Right ventricle myocardium inferior (tissue), 1 donor: ENCODE measurements around the gene VPS35. TPM values are rescaled to one million over a fixed set of nuclear protein-coding genes. Genes with fewer than 3 reads are reported as not detected.

Source experiments
- ATAC-seq: fragments of 200-7000 bp; cut with Tn5 transposase; one replicate; pipeline ENCODE4 v1.9.1; 2020; ENCODE audit warnings: mild to moderate bottlenecking, moderate library complexity
- DNase-seq: peaks from one replicate; pipeline ENCODE4 v3.0.0; 2021; ENCODE audit errors: missing footprints
- intact Hi-C: fragments of 100-400 bp; cut with DNase I; formaldehyde crosslinking; loops from one replicate; pipeline ENCODE4 v1.11.0; 2022
- total RNA-seq: library from RNA; stranded (reverse); fragmentation: NEBNext Ultra II Directional; extraction: Animal tissue kit (Norgen Biotek cat#: 25700); gene quantifications from one replicate; pipeline ENCODE4 v1.2.1, GENCODE V29; 2021
- donor health status: DM: no; HTN: yes; CAD: no; lungs with severe emphysema.

Gene VPS35
- total RNA-seq, 1 donor from 2014 or later: 86.9 TPM

- ATAC-seq: peak; percentile 79
- intact Hi-C loops: loop anchor here (1.0 kb wide), 1 partner anchor 41 kb away; no protein-coding TSS in a partner anchor
Observed at GRCh38 chr16:46715769-46716305, 26.9 kb upstream of the VPS35 start.

DNA sequence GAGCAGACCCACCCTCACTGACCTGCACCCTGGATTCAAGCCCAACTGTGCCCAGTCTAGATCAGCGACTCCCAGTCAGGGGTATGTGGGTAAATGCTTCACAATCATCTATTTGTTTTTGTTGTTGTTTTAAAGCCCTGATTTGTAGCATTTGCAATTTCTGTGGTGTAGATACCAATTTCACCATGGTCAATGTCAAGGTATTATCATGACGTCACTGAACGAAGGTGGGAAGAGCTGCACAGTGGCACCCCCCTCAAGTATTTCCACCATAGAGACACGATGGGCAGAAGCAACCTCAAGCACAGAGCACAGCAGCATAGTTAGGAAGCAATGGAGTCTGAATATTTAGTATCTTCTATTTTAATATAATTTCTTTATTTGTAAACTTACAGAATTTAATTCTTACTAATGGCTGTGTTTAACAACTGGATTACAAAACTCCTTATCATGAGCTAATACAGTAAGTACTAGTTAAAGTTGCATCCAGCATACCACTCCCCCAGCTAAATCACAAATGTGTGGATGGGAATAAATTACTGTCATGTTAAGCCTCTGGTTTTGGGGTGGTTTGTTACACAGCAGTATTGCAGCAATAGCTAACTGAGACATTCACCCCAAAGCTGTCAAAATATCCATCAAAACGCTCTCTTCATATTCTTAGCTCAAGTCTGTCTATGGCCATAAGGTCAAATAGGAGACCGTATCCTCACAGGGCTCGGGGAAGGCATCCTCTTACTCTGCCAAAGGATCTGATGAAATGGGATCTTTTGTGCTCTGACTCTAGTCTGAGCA, 26.0 kb upstream of the VPS35 start:
- no peak for DNase-seq
- no peak for ATAC-seq
- intact Hi-C loops: no loop called here

More at GRCh38 chr16:46715769-46716305, 26.9 kb upstream of the VPS35 start:
- peak; percentile 82 for DNase-seq

DNA sequence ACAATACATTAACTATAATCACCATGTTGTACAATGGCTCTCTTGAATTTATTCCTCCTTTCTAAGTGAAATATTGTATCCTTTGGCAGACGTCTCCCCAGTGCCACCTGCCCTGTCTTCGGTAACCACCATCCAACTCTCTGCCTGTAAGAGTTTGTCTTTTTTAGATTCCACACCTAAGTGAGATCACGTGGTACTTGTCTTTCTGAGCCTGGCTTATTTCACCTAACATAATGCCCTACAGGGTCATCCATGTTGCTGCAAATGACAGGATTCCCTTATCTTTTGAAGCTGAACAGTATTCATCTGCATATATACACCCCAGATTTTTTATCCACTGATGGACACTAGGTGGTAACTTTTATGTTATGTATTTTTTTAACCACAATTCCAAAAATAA, 24.7 kb upstream of the VPS35 start:
- ATAC-seq (no peak), DNase-seq (no peak)
- intact Hi-C loops: no loop called here

DNA sequence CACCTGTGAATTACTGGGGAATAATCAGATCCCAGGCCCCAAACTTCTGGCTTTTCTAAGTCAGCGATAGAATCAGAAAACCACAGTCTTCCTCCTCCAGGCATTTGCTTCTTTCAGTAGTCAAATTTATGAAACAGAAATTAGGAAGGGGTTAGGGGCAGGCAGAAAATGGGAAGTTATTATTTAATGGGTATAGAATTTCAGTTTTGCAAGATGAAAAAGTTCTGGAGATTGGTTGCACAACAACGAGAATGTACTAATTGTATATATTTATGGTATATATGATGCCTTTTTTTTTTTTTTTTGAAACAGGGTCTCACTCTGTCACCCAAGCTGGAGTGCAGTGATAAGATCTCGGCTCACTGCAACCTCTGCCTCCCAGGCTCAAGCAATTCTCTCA, 23.9 kb upstream of the VPS35 start:
- intact Hi-C loops: no loop called here
- DNase-seq: no peak
- no peak for ATAC-seq

GRCh38 chr16:46711106-46712058, 22.4 kb upstream of the VPS35 start:
- ATAC-seq (peak; percentile 70), DNase-seq (peak; percentile 75)
- intact Hi-C loops: no loop called here

DNA sequence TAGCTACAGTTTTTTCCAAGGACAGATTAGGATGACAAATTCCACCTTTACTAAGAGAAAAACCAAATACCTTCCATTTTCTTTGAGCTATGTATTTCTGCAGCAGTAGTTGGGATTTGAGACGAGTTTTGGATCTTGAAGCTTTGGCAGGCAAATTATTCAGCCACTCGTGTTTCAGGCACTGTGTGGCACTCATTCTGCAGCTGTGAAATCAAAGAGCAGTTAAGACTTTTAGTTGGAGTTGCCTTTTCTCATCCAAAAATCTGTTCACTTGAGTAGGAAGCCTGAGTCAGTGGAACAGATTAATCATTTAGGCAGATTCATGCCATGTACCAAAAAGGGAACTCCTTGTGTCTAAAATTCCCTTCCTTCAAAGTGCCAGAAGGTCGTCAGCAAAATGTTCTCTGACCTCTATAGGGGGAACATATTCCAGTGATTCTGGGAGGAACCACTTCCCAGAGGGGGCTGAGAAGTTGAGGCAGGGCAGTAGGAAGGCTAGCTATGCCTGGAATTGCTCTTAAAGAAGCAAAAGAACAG, 20.6 kb upstream of the VPS35 start:
- ATAC-seq (no peak), DNase-seq (no peak)
- intact Hi-C loops: no loop called here

DNA sequence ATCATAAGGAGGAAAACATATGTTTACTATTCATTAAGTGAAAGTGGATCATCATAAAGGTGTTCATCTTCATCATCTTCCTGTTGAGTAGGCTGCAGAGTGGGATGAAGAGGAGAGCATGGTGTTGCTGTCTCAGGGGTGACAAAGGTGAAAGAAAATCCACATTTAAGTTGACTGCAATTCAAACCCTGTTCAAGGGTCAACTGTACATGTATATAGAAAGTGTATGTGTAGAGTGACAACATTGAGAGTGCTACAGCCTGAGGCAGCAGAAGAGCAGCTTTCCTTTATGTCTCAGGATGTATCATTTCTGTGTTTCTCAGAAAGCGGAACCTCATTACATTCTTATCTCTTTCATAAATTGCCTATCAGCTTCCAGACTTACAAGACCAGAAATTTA, 17.7 kb upstream of the VPS35 start:
- ATAC-seq: no peak
- intact Hi-C loops: no loop called here
- no peak for DNase-seq

- ATAC-seq: no peak
- intact Hi-C loops: no loop called here
- no peak for DNase-seq
Observed at GRCh38 chr16:46702030-46702429, 13.1 kb upstream of the VPS35 start.

GRCh38 chr16:46701615-46702014, 12.6 kb upstream of the VPS35 start:
- ATAC-seq: no peak
- intact Hi-C loops: no loop called here
- DNase-seq: no peak

- DNase-seq (no peak), ATAC-seq (no peak)
- intact Hi-C loops: no loop called here
Observed at GRCh38 chr16:46700048-46700447, 11.1 kb upstream of the VPS35 start.

- ATAC-seq (peak; percentile 53), DNase-seq (no peak)
- intact Hi-C loops: loop anchor here (10.0 kb wide), 1 partner anchor 48 kb away; the partner anchor contains the start of gene MYLK3
Observed at GRCh38 chr16:46696957-46697356, 8.0 kb upstream of the VPS35 start.

- ATAC-seq (peak; percentile 27), DNase-seq (no peak)
- intact Hi-C loops: loop anchor here (10.0 kb wide), 1 partner anchor 49 kb away; the partner anchor contains the start of gene MYLK3
Observed at GRCh38 chr16:46695937-46696336, 7.0 kb upstream of the VPS35 start.

GRCh38 chr16:46693598-46693997, 4.6 kb upstream of the VPS35 start:
- DNase-seq: no peak
- no peak for ATAC-seq
- intact Hi-C loops: loop anchor here (10.0 kb wide), 1 partner anchor 51 kb away; the partner anchor contains the start of gene MYLK3

DNA sequence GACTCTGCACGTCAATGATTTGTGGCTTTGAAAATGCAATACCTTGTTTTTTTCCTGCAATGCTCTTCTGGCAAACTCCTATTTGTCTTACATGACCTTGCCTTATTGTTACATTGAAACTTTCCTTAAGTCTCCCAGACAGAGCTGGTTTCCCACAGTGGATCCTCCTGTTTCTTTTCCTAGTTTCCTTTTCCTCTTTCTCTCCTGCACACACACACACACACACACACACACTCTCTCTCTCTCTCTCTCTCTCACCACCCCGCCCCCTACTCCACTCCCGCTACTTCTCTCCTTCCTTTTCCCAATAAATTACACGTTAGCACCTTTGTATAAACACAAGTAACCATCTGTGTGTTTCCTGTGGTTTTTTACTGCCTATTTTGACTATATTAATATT, 2.7 kb upstream of the VPS35 start:
- ATAC-seq (no peak), DNase-seq (no peak)
- intact Hi-C loops: loop anchor here (10.0 kb wide), 1 partner anchor 53 kb away; the partner anchor contains the start of gene MYLK3

- ATAC-seq (no peak), DNase-seq (no peak)
- intact Hi-C loops: loop anchor here (10.0 kb wide), 1 partner anchor 54 kb away; the partner anchor contains the start of gene MYLK3
Observed at GRCh38 chr16:46690281-46691178, 1.6 kb upstream of the VPS35 start.

GRCh38 chr16:46689365-46690280, 645 bp upstream of the VPS35 start, which contains the start of gene ORC6:
Gene ORC6, plus strand, starts transcription at chr16:46689659. Its CDS starts 47 bp downstream, at chr16:46689706.
- intact Hi-C loops: loop anchor here (5.0 to 10.0 kb wide), 3 partner anchors 55 to 205 kb away; partner anchors contain the start of gene MYLK3
- ATAC-seq (peak; percentile 94), DNase-seq (peak; percentile 100)
